Loucy (cell line): ENCODE data around the gene DHX29.

Experiments used
- H2AFZ ChIP-seq: fragments of 200-600 bp; sonication (generic); 2 replicates; pipeline ENCODE4 v1.6.0; 2016; ENCODE audit warnings: antibody characterized with exemption, mild to moderate bottlenecking, low read length, moderate library complexity
- H3F3A ChIP-seq: fragments of 200-600 bp; 2 replicates; pipeline ENCODE4 v1.6.0; 2016; ENCODE audit warnings: antibody characterized with exemption, low read depth, mild to moderate bottlenecking
- H3K27me3 ChIP-seq: fragments of 200-600 bp; sonication (generic); 2 replicates; pipeline ENCODE4 v1.6.1; 2014; ENCODE audit warnings: low read length, mild to moderate bottlenecking; ENCODE audit not compliant: insufficient read depth, poor library complexity, severe bottlenecking
- H3K36me3 ChIP-seq: fragments of 200-600 bp; sonication (generic); 2 replicates; pipeline ENCODE4 v1.6.1; 2016; ENCODE audit warnings: low read length; ENCODE audit not compliant: insufficient read depth
- H3K4me1 ChIP-seq: fragments of 200-600 bp; sonication (generic); 2 replicates; pipeline ENCODE4 v1.5.1; 2014; ENCODE audit warnings: low read length, mild to moderate bottlenecking; ENCODE audit not compliant: insufficient read depth, poor library complexity, severe bottlenecking
- H3K4me2 ChIP-seq: fragments of 200-600 bp; sonication (generic); 2 replicates; pipeline ENCODE4 v1.6.0; 2014; ENCODE audit warnings: antibody characterized with exemption, low read length, low read depth, mild to moderate bottlenecking; ENCODE audit not compliant: poor library complexity, severe bottlenecking
- H3K4me3 ChIP-seq: fragments of 200-600 bp; sonication (generic); 2 replicates; pipeline ENCODE4 v1.5.1; 2014; ENCODE audit warnings: low read length, mild to moderate bottlenecking, mixed read lengths; ENCODE audit not compliant: poor library complexity, severe bottlenecking
- H3K79me2 ChIP-seq: fragments of 200-600 bp; sonication (generic); 2 replicates; pipeline ENCODE4 v1.6.1; 2014; ENCODE audit warnings: low read length; ENCODE audit not compliant: insufficient read depth
- H3K9ac ChIP-seq: fragments of 200-600 bp; sonication (generic); 2 replicates; pipeline ENCODE4 v1.6.0; 2014; ENCODE audit warnings: mild to moderate bottlenecking, low read depth, low read length, moderate library complexity; ENCODE audit not compliant: poor library complexity, severe bottlenecking
- H3K9me2 ChIP-seq: fragments of 200-600 bp; sonication (generic); replicated peaks from 2 replicates; pipeline ENCODE4 v1.6.1; 2016; ENCODE audit warnings: low read depth, low read length, mixed read lengths
- H3K9me3 ChIP-seq: fragments of 200-600 bp; sonication (generic); 2 replicates; pipeline ENCODE4 v1.6.1; 2014; ENCODE audit warnings: mild to moderate bottlenecking, antibody characterized with exemption, low read length, low read depth; ENCODE audit not compliant: insufficient read depth
- H4K20me1 ChIP-seq: fragments of 200-600 bp; sonication (generic); 2 replicates; pipeline ENCODE4 v1.6.0; 2014; ENCODE audit warnings: antibody characterized with exemption, low read length, mild to moderate bottlenecking; ENCODE audit not compliant: insufficient read depth, poor library complexity, severe bottlenecking
- EZH2phosphoT487 ChIP-seq: fragments of 200-600 bp; IDR thresholded peaks from 2 replicates; pipeline ENCODE4 v1.6.1; 2018; ENCODE audit warnings: antibody characterized with exemption, mild to moderate bottlenecking, moderate library complexity, borderline replicate concordance
- TF ChIP-seq, protein P1 (sequence below): fragments of 200-600 bp; sonication (generic); conservative IDR thresholded peaks from 2 replicates; pipeline ENCODE4 v1.5.1; 2014; ENCODE audit warnings: mild to moderate bottlenecking, antibody characterized with exemption, low read length

DHX29 gene

GRCh38 chr5:55316289-55316688 is 8.8 kb upstream of the DHX29 start:
- TF ChIP-seq, protein P1, sequence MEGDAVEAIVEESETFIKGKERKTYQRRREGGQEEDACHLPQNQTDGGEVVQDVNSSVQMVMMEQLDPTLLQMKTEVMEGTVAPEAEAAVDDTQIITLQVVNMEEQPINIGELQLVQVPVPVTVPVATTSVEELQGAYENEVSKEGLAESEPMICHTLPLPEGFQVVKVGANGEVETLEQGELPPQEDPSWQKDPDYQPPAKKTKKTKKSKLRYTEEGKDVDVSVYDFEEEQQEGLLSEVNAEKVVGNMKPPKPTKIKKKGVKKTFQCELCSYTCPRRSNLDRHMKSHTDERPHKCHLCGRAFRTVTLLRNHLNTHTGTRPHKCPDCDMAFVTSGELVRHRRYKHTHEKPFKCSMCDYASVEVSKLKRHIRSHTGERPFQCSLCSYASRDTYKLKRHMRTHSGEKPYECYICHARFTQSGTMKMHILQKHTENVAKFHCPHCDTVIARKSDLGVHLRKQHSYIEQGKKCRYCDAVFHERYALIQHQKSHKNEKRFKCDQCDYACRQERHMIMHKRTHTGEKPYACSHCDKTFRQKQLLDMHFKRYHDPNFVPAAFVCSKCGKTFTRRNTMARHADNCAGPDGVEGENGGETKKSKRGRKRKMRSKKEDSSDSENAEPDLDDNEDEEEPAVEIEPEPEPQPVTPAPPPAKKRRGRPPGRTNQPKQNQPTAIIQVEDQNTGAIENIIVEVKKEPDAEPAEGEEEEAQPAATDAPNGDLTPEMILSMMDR: no peak
- no peak for TF ChIP-seq EZH2phosphoT487
- no peak overlapping the region for H3K4me2 ChIP-seq
- peaks cover 42% of the 10 kb centered on the region for H3K4me1 ChIP-seq
- no peak overlapping the region for H2AFZ ChIP-seq
- no peak overlapping the region for H3K9ac ChIP-seq
- H4K20me1 ChIP-seq: peaks cover 54% of the 10 kb centered on the region
- H3K9me2 ChIP-seq: no peaks in the 10 kb centered on the region
- no peaks in the 10 kb centered on the region for H3F3A ChIP-seq
- H3K79me2 ChIP-seq: peaks cover 100% of the 10 kb centered on the region
- no peaks in the 10 kb centered on the region for H3K27me3 ChIP-seq
- no peaks in the 10 kb centered on the region for H3K36me3 ChIP-seq
- H3K9me3 ChIP-seq: no peaks in the 10 kb centered on the region
- H3K4me3 ChIP-seq: no peak overlapping the region

DNA sequence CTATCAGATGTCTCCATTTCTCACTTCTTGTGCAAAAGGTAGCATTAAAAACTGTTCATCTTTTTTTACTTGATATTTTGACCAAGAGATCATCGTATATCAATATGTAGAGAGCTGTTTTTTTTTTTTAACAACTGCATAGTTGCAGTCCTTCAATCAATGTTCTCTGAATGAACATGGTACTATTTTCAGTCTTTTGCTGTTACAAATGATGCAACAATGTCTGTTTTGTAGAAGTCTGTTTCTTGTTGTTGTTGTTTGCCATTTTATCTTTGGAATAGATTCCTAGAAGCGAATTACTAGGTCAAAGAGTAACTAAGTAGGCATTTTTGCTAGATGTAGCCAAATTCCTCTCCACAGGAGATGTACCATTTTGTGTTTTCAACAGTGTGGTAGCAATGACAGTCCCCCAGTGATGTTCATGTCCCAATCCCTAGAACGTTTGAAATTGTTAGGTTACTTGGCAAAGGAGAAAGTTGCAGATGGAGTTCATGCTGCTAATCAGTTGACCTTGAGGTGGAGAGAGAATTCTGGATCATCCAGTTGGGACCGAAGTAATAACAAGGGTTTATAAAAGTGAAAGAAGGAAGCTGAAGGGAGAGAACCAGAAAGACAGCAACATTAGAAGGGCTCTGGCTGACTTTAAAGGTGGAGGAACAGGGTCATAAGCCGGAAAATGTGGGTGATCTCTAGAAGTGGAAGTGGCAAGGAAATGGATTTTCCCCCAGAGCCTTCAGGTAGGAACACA is 6.5 kb upstream of the DHX29 start:
- peaks cover 64% of the 10 kb centered on the region for H4K20me1 ChIP-seq
- H2AFZ ChIP-seq: no peak overlapping the region
- TF ChIP-seq EZH2phosphoT487: no peak
- TF ChIP-seq, protein P1: no peak
- H3F3A ChIP-seq: no peaks in the 10 kb centered on the region
- no peaks in the 10 kb centered on the region for H3K27me3 ChIP-seq
- peak overlapping the region; percentile 44 for H3K9ac ChIP-seq
- H3K9me3 ChIP-seq: no peaks in the 10 kb centered on the region
- peak overlapping the region; percentile 85 for H3K4me2 ChIP-seq
- H3K4me3 ChIP-seq: peak overlapping the region; percentile 64
- peaks cover 65% of the 10 kb centered on the region for H3K4me1 ChIP-seq
- H3K9me2 ChIP-seq: no peaks in the 10 kb centered on the region
- H3K79me2 ChIP-seq: peaks cover 100% of the 10 kb centered on the region
- H3K36me3 ChIP-seq: no peaks in the 10 kb centered on the region

DNA sequence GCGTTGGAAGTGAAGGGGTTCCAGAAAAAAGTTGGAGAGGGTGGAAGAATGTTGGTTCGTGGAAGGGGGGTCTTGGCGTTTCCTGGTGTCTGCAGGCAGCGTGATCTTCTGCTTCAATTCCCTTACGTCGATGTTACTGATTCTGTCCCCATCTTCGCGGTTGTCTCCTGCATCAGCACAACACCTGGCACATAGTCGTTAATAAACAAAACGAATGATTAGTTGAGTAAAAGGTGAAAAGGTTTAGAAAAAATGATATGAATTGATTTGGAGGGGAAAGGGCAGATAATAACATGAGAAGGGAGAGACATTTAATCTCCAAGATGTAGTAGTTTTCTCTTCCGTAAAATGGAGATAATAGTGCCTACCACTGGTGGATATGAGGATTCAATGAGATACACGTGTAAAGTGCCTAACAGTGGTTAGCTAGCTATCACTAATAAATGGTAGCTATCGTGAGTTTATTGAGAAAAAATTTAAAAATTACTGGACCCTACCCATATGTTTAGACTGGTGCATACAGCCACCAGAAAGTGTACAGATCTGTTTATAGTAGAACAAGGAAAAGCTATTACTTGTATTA is 851 bp upstream of the DHX29 start:
- TF ChIP-seq EZH2phosphoT487: no peak
- TF ChIP-seq, protein P1: peak; percentile 50
- H3F3A ChIP-seq: no peaks in the 10 kb centered on the region

More for the DNA sequence above, 851 bp upstream of the DHX29 start:
- Histone ChIP-seq H3K79me2 (peaks cover 97% of the 10 kb centered on the region), H3K4me2 (peak overlapping the region; percentile 85), H3K4me1 (peaks cover 73% of the 10 kb centered on the region), H3K9me2 (no peaks in the 10 kb centered on the region), H3K27me3 (no peaks in the 10 kb centered on the region), H3K9me3 (no peaks in the 10 kb centered on the region), H4K20me1 (peaks cover 61% of the 10 kb centered on the region), H3K9ac (peak overlapping the region; percentile 81), H2AFZ (peak overlapping the region; percentile 89), H3K4me3 (peak overlapping the region; percentile 83), H3K36me3 (no peaks in the 10 kb centered on the region)
